PC-3 (cell line): ENCODE results near the gene NFYB.

Experiments
- EZH2phosphoT487 ChIP-seq: fragments of 300-600 bp; sonication (generic); IDR thresholded peaks from 2 replicates; pipeline ENCODE4 v1.6.1; 2018; ENCODE audit warnings: mild to moderate bottlenecking, antibody characterized with exemption, low read length, borderline replicate concordance
- TF ChIP-seq, protein P1 (sequence below): fragments of 300-600 bp; sonication (generic); conservative IDR thresholded peaks from 2 replicates; pipeline ENCODE4 v1.5.1; 2017; ENCODE audit warnings: antibody characterized with exemption, low read depth, mild to moderate bottlenecking, low read length

DNA sequence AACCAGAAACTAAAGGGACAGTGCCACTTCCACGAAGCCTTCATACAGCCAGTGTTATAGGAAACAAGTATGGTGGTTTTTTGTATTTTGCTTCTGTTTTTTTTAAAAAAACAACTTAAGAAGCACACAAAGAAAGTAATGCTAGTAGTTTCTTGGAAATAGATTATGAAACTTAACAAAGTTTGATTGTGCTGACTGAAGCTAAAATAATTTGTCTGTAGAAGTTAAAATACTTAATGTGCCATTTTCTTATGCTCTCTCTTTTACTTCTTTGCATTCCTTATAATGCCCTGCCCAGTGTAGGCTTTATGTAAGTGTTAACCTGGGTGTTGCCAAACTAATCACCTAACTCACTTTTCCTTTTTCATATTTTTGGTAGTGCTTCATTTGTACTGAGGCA lies 57.2 kb downstream of the NFYB start:
- TF ChIP-seq, protein P1, sequence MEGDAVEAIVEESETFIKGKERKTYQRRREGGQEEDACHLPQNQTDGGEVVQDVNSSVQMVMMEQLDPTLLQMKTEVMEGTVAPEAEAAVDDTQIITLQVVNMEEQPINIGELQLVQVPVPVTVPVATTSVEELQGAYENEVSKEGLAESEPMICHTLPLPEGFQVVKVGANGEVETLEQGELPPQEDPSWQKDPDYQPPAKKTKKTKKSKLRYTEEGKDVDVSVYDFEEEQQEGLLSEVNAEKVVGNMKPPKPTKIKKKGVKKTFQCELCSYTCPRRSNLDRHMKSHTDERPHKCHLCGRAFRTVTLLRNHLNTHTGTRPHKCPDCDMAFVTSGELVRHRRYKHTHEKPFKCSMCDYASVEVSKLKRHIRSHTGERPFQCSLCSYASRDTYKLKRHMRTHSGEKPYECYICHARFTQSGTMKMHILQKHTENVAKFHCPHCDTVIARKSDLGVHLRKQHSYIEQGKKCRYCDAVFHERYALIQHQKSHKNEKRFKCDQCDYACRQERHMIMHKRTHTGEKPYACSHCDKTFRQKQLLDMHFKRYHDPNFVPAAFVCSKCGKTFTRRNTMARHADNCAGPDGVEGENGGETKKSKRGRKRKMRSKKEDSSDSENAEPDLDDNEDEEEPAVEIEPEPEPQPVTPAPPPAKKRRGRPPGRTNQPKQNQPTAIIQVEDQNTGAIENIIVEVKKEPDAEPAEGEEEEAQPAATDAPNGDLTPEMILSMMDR, result no peak
- no peak for TF ChIP-seq EZH2phosphoT487
